Liver (tissue), 3 donors: ENCODE data around the gene FAM163A.

Source experiments
- ATF3 ChIP-seq: IDR thresholded peaks from 2 replicates; pipeline ENCODE4 v1.6.1; 2016; ENCODE audit warnings: antibody characterized with exemption
- CTCF ChIP-seq: fragments of 150-350 bp; IDR thresholded peaks from 2 replicates; pipeline ENCODE4 v1.5.1; 2017; ENCODE audit warnings: improper control_type of control experiment, low read depth, low read length; ENCODE audit not compliant: missing input control
- EGR1 ChIP-seq, 2 donors: IDR thresholded peaks; 2 replicates each; pipeline ENCODE4 v1.6.1; 2016 to 2018; ENCODE audit warnings: antibody characterized with exemption in 2 of 2, low read depth in 2 of 2
- GABPA ChIP-seq, 2 donors: IDR thresholded peaks in 1 of 2; conservative IDR thresholded peaks in 1 of 2; 2 replicates each; pipeline ENCODE4 v1.6.1; 2016; ENCODE audit warnings: antibody characterized with exemption in 2 of 2, mild to moderate bottlenecking in 1 of 2, moderate library complexity in 1 of 2
- HNF4G ChIP-seq: IDR thresholded peaks from 2 replicates; pipeline ENCODE4 v1.6.1; 2016; ENCODE audit warnings: antibody characterized with exemption
- JUND ChIP-seq, 2 donors: IDR thresholded peaks; 2 replicates each; pipeline ENCODE4 v1.6.1; 2016; ENCODE audit warnings: antibody characterized with exemption in 2 of 2
- MAX ChIP-seq: IDR thresholded peaks from 2 replicates; pipeline ENCODE4 v1.6.1; 2016; ENCODE audit warnings: antibody characterized with exemption
- RAD21 ChIP-seq, 2 donors: IDR thresholded peaks; 2 replicates each; pipeline ENCODE4 v1.6.1; 2016; ENCODE audit warnings: antibody characterized with exemption in 2 of 2, mild to moderate bottlenecking in 2 of 2
- REST ChIP-seq: IDR thresholded peaks from 2 replicates; pipeline ENCODE4 v1.6.1; 2016; ENCODE audit warnings: antibody characterized with exemption, mild to moderate bottlenecking
- RXRA ChIP-seq, 2 donors: IDR thresholded peaks; 2 replicates each; pipeline ENCODE4 v1.6.1; 2017 to 2018; ENCODE audit warnings: antibody characterized with exemption in 2 of 2, mild to moderate bottlenecking in 1 of 2
- SP1 ChIP-seq: IDR thresholded peaks from 2 replicates; pipeline ENCODE4 v1.6.1; 2018; ENCODE audit warnings: antibody characterized with exemption, mild to moderate bottlenecking
- TAF1 ChIP-seq: conservative IDR thresholded peaks from 2 replicates; pipeline ENCODE4 v1.6.1; 2016; ENCODE audit warnings: antibody characterized with exemption, mild to moderate bottlenecking
- YY1 ChIP-seq: IDR thresholded peaks from 2 replicates; pipeline ENCODE4 v1.6.1; 2016; ENCODE audit warnings: antibody characterized with exemption, mild to moderate bottlenecking
- ZBTB33 ChIP-seq: IDR thresholded peaks from 2 replicates; pipeline ENCODE4 v1.6.1; 2016; ENCODE audit warnings: antibody characterized with exemption
- donor health status: healthy.
- donor health status: healthy.

GRCh38 chr1:179823693-179824092 lies 80.6 kb downstream of the FAM163A start:
- TF ChIP-seq CTCF (no peak), RAD21 (IDR thresholded peaks at IDR 0.05) (no peak), ZBTB33 (no peak), YY1 (no peak), RXRA (IDR thresholded peaks at IDR 0.05) (no peak), SP1 (no peak), ATF3 (no peak), JUND (IDR thresholded peaks at IDR 0.05) (no peak), REST (no peak), GABPA (IDR thresholded peaks at IDR 0.05 in 1 of 2, conservative IDR thresholded peaks at IDR 0.05 in 1 of 2) (no peak), HNF4G (no peak), MAX (no peak), TAF1 (no peak), EGR1 (IDR thresholded peaks at IDR 0.05; ENCODE audit: low read depth in 2 of 2) (no peak)
